Naive thymus-derived CD8-positive, alpha-beta T cell (primary cell): ENCODE data around the gene LHFPL6. TPM values are rescaled to one million over a fixed set of nuclear protein-coding genes. Genes with fewer than 3 reads are reported as not detected.

Experiments
- ATAC-seq, 2 donors: fragments of 150-1000 bp; cut with Tn5 transposase in 1 of 2; sonication (Bioruptor Pico), chemical (Tn5 transposase) in 1 of 2; 1 replicate in 1 of 2; 2 replicates in 1 of 2; pipeline ENCODE4 v1.10.0; 2021; ENCODE audit warnings: mild to moderate bottlenecking in 2 of 2, moderate library complexity in 2 of 2
- POLR2A ChIA-PET: fragments of 350-600 bp; sonication (Branson Sonifier 250); formaldehyde crosslinking; loops from one replicate; lab custom pipeline; 2021; ENCODE audit warnings: antibody characterized with exemption; lab: Charles Lee
- DNase-seq, 10 donors: peaks; one replicate each; pipeline versions ENCODE4 v3.0.0 to v3.0.0-alpha.2; 2020 to 2022
- H3K27ac Mint-ChIP-seq, 10 donors: one replicate each; pipeline ENCODE4 v1.8.0; 2020 to 2022; ENCODE audit warnings: mild to moderate bottlenecking in 10 of 10, mixed read lengths in 10 of 10, moderate library complexity in 4 of 10, inconsistent platforms in 1 of 10
- H3K27me3 Mint-ChIP-seq, 5 donors: one replicate each; pipeline ENCODE4 v1.8.0; 2021 to 2022; ENCODE audit warnings: mixed read lengths in 5 of 5
- H3K36me3 Mint-ChIP-seq, 3 donors: one replicate each; pipeline ENCODE4 v1.8.0; 2020 to 2022; ENCODE audit warnings: mixed read lengths in 3 of 3, mild to moderate bottlenecking in 2 of 3, inconsistent platforms in 1 of 3
- H3K4me1 Mint-ChIP-seq, 4 donors: one replicate each; pipeline ENCODE4 v1.8.0; 2021 to 2022; ENCODE audit warnings: mixed read lengths in 4 of 4
- H3K4me3 Mint-ChIP-seq, 10 donors: one replicate each; pipeline ENCODE4 v1.8.0; 2020 to 2022; ENCODE audit warnings: mild to moderate bottlenecking in 10 of 10, mixed read lengths in 10 of 10, moderate library complexity in 6 of 10, inconsistent platforms in 1 of 10
- H3K9me3 Mint-ChIP-seq, 9 donors: one replicate each; pipeline ENCODE4 v1.8.0; 2020 to 2022; ENCODE audit warnings: mixed read lengths in 9 of 9, mild to moderate bottlenecking in 3 of 9, inconsistent platforms in 1 of 9, moderate library complexity in 1 of 9
- polyA plus RNA-seq, 3 donors: library from polyadenylated mRNA; unstranded; fragments of 300-500 nt; fragmentation: Illumina TruSeq; gene quantifications; one replicate each; pipeline ENCODE4 v1.2.3, GENCODE V29; 2021
- total RNA-seq, 8 experiments: library from RNA in 2 of 8; stranded (reverse) in 2 of 8; gene quantifications; one replicate each; pipeline ENCODE4 v1.2.3 and lab custom pipeline; 2021 to 2026

The LHFPL6 gene
- total and polyA plus RNA-seq, 5 experiments from 2014 or later: not detected

DNA sequence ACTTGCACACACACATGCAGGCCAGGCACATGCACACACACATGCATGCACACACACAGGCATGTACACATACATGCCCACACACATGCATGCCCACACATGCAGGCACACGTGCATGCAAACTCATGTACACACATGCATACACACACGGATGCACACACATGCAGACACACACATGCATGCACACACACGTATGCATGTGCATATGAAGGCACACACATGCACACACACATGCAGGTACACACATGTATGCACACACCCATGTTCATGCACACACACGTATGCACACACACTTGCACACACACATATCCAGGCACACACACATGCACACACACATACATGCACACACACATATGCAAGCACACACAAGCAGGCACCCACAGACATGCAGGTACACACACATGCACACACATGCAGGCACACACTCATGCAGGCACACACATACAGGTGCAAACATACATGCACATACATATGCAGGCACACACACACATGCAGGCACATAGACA is 278.1 kb downstream of the LHFPL6 start:
- Mint-ChIP-seq H3K36me3 (no peaks in the 10 kb centered on the region), H3K9me3 (no peaks in the 10 kb centered on the region), H3K27ac (no peak overlapping the region), H3K4me3 (no peak overlapping the region), H3K4me1 (no peaks in the 10 kb centered on the region), H3K27me3 (peaks cover 0 to 18% (median 6%) of the 10 kb centered on the region in 5 donors)
- POLR2A ChIA-PET: no interaction called here
- DNase-seq (no peak), ATAC-seq (no peak)

GRCh38 chr13:39322836-39323585 is 280.0 kb downstream of the LHFPL6 start:
- H3K36me3 Mint-ChIP-seq: no peaks in the 10 kb centered on the region
- no peak overlapping the region for H3K4me3 Mint-ChIP-seq
- no peak for ATAC-seq
- POLR2A ChIA-PET: no interaction called here
- H3K4me1 Mint-ChIP-seq: no peaks in the 10 kb centered on the region
- H3K27me3 Mint-ChIP-seq: peaks cover 2 to 20% (median 10%) of the 10 kb centered on the region in 5 donors
- no peak for DNase-seq
- H3K9me3 Mint-ChIP-seq: no peaks in the 10 kb centered on the region
- H3K27ac Mint-ChIP-seq: no peak overlapping the region

GRCh38 chr13:39321574-39321973 is 281.4 kb downstream of the LHFPL6 start:
- no peaks in the 10 kb centered on the region for H3K9me3 Mint-ChIP-seq
- DNase-seq (no peak), ATAC-seq (no peak)
- POLR2A ChIA-PET: no interaction called here
- H3K36me3 Mint-ChIP-seq: no peaks in the 10 kb centered on the region
- no peak overlapping the region for H3K4me3 Mint-ChIP-seq
- H3K27me3 Mint-ChIP-seq: peaks cover 2 to 16% (median 10%) of the 10 kb centered on the region in 5 donors
- no peaks in the 10 kb centered on the region for H3K4me1 Mint-ChIP-seq
- no peak overlapping the region for H3K27ac Mint-ChIP-seq

DNA sequence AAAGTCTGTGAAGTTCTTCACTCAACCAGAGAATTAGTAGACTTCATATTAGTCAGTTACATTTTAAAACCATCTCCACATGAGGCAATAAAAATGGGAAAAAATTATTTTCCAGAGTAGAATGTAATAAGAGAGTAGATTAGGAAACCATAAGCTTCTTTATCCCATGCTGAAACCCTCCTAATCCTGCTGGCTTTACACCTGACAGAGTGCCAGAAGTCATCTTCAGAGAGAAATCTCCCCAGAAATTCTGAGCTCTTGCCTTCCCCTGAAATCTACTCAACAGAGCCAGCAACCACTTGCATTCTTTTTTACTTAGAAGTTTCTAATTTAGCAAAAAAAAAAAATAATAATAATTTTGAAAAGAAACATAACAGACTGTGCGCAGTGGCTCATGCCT is 284.8 kb downstream of the LHFPL6 start:
- H3K9me3 Mint-ChIP-seq: no peaks in the 10 kb centered on the region
- ATAC-seq (no peak), DNase-seq (no peak)
- H3K4me1 Mint-ChIP-seq: no peaks in the 10 kb centered on the region
- POLR2A ChIA-PET: no interaction called here
- H3K4me3 Mint-ChIP-seq: no peak overlapping the region
- no peaks in the 10 kb centered on the region for H3K36me3 Mint-ChIP-seq
- H3K27ac Mint-ChIP-seq: no peak overlapping the region
- peaks cover 4 to 16% (median 10%) of the 10 kb centered on the region in 5 donors for H3K27me3 Mint-ChIP-seq

DNA sequence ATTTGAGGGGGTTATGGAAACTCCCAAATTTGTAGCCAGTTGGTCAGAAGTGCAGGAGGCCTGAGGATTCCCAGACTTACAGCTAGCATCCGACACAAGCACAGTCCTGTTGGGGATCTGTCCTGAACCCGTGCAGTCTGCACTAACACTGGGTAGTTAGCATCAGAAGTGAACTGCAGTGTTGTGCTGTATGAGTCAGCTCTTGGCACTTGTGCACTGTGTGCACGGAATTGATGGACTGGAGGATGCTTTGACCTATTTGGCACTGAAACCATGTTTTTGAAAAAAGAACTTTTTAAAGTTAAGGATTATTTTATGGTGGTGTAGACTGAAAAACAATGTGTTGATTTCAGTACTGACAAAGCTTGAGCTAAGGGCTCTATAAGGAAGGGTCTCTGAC is 285.7 kb downstream of the LHFPL6 start:
- peaks cover 4 to 13% (median 8%) of the 10 kb centered on the region in 5 donors for H3K27me3 Mint-ChIP-seq
- ATAC-seq (no peak), DNase-seq (no peak)
- no peak overlapping the region for H3K27ac Mint-ChIP-seq
- no peaks in the 10 kb centered on the region for H3K36me3 Mint-ChIP-seq
- no peak overlapping the region for H3K4me3 Mint-ChIP-seq
- H3K4me1 Mint-ChIP-seq: no peaks in the 10 kb centered on the region
- POLR2A ChIA-PET: no interaction called here
- H3K9me3 Mint-ChIP-seq: no peaks in the 10 kb centered on the region

DNA sequence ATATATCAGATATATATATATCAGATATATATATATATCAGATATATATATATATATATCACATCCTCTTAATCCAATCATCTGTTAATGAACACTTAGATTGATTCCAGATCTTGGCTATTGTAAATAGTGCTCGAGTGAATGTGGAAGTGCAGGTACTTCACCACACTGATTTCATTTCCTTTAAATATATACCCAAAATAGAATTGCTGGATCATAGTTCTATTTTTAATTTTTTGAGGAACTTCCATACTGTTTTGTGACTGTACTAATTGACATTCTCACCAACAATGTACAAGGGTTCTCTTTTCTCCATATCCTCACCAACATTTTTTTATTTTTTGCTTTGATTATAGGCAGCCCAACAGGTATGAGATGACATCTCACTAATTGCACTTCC is 287.2 kb downstream of the LHFPL6 start:
- Mint-ChIP-seq H3K27ac (no peak overlapping the region), H3K36me3 (no peaks in the 10 kb centered on the region), H3K27me3 (peaks cover 4 to 13% (median 8%) of the 10 kb centered on the region in 5 donors), H3K4me3 (no peak overlapping the region), H3K4me1 (no peaks in the 10 kb centered on the region), H3K9me3 (no peaks in the 10 kb centered on the region)
- ATAC-seq (no peak), DNase-seq (no peak)
- POLR2A ChIA-PET: no interaction called here

DNA sequence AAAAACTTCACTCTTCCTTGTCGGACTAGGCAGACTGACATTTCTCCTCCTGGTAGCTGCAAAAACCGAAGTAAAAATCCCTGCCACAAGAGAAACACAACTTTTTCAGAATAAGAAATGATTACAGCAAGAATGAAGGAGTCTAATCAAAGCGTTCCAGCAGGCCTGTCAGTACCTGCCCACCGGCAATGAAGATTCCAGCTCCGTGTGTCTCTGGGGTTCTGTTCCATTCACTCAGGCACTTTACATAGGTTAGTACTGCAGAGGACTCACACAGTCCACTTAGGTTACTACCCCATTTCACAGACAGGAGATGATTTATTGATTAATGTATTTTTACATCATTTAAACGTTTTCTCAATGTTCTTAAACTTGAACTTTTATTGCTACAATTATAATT is 289.3 kb downstream of the LHFPL6 start:
- Mint-ChIP-seq H3K27me3 (peaks cover 0 to 2% (median 1%) of the 10 kb centered on the region in 5 donors), H3K27ac (no peak overlapping the region), H3K36me3 (no peaks in the 10 kb centered on the region), H3K4me3 (no peak overlapping the region), H3K4me1 (no peaks in the 10 kb centered on the region), H3K9me3 (no peaks in the 10 kb centered on the region)
- POLR2A ChIA-PET: no interaction called here
- ATAC-seq (no peak), DNase-seq (no peak)

DNA sequence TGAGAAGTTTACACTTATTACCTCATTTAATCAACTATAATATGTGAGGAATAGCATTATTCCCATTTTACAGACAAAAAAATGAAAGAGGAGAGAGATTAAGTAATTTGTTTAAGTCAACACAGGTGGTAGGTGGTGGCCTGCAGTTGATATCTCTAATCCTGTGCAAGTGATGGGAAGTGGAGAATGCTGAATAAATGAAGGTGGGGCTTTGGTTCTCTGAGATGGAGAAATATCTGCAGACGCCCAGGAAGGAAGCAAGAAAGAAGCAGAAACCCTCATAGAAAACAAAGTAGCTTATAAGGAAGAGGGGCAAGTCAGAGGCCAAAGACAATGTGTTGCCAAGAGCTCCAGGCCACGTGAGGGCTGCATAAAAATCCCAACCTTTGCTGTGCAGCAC is 290.4 kb downstream of the LHFPL6 start:
- Mint-ChIP-seq H3K27me3 (peaks cover 0 to 2% (median 1%) of the 10 kb centered on the region in 5 donors), H3K27ac (no peak overlapping the region), H3K4me3 (no peak overlapping the region), H3K36me3 (no peaks in the 10 kb centered on the region), H3K4me1 (no peaks in the 10 kb centered on the region), H3K9me3 (no peaks in the 10 kb centered on the region)
- DNase-seq (no peak), ATAC-seq (no peak)
- POLR2A ChIA-PET: no interaction called here

- no peak for DNase-seq
- no peak for ATAC-seq
- peaks cover 1 to 11% (median 2%) of the 10 kb centered on the region in 5 donors for H3K27me3 Mint-ChIP-seq
- H3K4me1 Mint-ChIP-seq: no peaks in the 10 kb centered on the region
- no peaks in the 10 kb centered on the region for H3K36me3 Mint-ChIP-seq
- H3K9me3 Mint-ChIP-seq: peaks cover 0 to 3% (median 0%) of the 10 kb centered on the region in 9 donors
- H3K27ac Mint-ChIP-seq: no peak overlapping the region
- POLR2A ChIA-PET: no interaction called here
- H3K4me3 Mint-ChIP-seq: no peak overlapping the region
Measured at GRCh38 chr13:39311619-39312018, 291.4 kb downstream of the LHFPL6 start.

GRCh38 chr13:39310961-39311360 is 292.0 kb downstream of the LHFPL6 start:
- H3K4me3 Mint-ChIP-seq: no peak overlapping the region
- H3K9me3 Mint-ChIP-seq: peaks cover 0 to 3% (median 0%) of the 10 kb centered on the region in 9 donors
- ATAC-seq (no peak), DNase-seq (no peak)
- no peaks in the 10 kb centered on the region for H3K4me1 Mint-ChIP-seq
- H3K36me3 Mint-ChIP-seq: no peaks in the 10 kb centered on the region
- no peak overlapping the region for H3K27ac Mint-ChIP-seq
- POLR2A ChIA-PET: no interaction called here
- H3K27me3 Mint-ChIP-seq: peaks cover 0 to 11% (median 3%) of the 10 kb centered on the region in 5 donors

GRCh38 chr13:39306639-39307589 is 296.1 kb downstream of the LHFPL6 start:
- H3K27ac Mint-ChIP-seq: no peak overlapping the region
- H3K9me3 Mint-ChIP-seq: peaks cover 0 to 3% (median 0%) of the 10 kb centered on the region in 9 donors
- POLR2A ChIA-PET: no interaction called here
- ATAC-seq (no peak), DNase-seq (no peak)
- H3K4me3 Mint-ChIP-seq: no peak overlapping the region
- peaks cover 0 to 11% (median 6%) of the 10 kb centered on the region in 5 donors for H3K27me3 Mint-ChIP-seq
- no peaks in the 10 kb centered on the region for H3K4me1 Mint-ChIP-seq
- H3K36me3 Mint-ChIP-seq: no peaks in the 10 kb centered on the region

DNA sequence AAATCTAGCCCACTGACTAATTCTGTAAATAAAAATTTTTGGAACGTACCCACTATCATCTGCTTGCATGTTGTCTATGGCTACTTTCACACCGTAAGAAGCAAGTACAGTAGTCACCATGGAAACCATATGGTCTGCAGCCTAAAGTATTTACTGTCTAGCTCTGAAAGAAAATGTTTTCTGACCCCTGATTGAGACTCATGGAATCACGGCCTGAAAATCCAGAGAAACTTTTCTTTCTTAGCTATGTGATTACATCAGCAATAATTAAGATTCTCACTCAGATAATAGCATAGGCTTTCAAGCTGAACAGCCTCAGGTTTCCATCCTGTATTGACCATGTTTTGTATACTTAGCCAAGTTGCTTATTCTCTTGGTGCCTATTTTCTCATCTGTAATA is 300.2 kb downstream of the LHFPL6 start:
- no peak for ATAC-seq
- no peak for DNase-seq
- no peak overlapping the region for H3K4me3 Mint-ChIP-seq
- H3K4me1 Mint-ChIP-seq: no peaks in the 10 kb centered on the region
- no peaks in the 10 kb centered on the region for H3K36me3 Mint-ChIP-seq
- peaks cover 1 to 14% (median 6%) of the 10 kb centered on the region in 5 donors for H3K27me3 Mint-ChIP-seq
- no peak overlapping the region for H3K27ac Mint-ChIP-seq
- POLR2A ChIA-PET: no interaction called here
- peaks cover 0 to 3% (median 0%) of the 10 kb centered on the region in 9 donors for H3K9me3 Mint-ChIP-seq

- Mint-ChIP-seq H3K27me3 (peaks cover 0 to 14% (median 2%) of the 10 kb centered on the region in 5 donors), H3K4me1 (no peaks in the 10 kb centered on the region), H3K9me3 (peaks cover 0 to 19% (median 7%) of the 10 kb centered on the region in 9 donors), H3K27ac (no peak overlapping the region), H3K4me3 (no peak overlapping the region), H3K36me3 (peaks cover 0 to 3% (median 0%) of the 10 kb centered on the region in 3 donors)
- no peak for DNase-seq
- POLR2A ChIA-PET: no interaction called here
- no peak for ATAC-seq
Measured at GRCh38 chr13:39298951-39299350, 304.0 kb downstream of the LHFPL6 start.
